Endothelial cell of umbilical vein (primary cell): ENCODE data around the gene LILRA2.

Experiments
- CTCF ChIP-seq, 2 donors: IDR thresholded peaks; 1 replicate in 1 of 2; 2 replicates in 1 of 2; pipeline ENCODE4 v1.5.1; 2011; ENCODE audit warnings: low read length in 2 of 2, mild to moderate bottlenecking in 2 of 2, moderate library complexity in 2 of 2, control low read depth in 1 of 2, inconsistent platforms in 1 of 2, low read depth in 1 of 2; ENCODE audit not compliant: insufficient read depth in 1 of 2; ENCODE audit errors: extremely low read depth in 1 of 2
- JUN ChIP-seq: IDR thresholded peaks from 2 replicates; pipeline ENCODE4 v1.6.1; 2011; ENCODE audit warnings: borderline replicate concordance, low read depth; ENCODE audit not compliant: insufficient read length, insufficient read depth
- POLR2A ChIP-seq: IDR thresholded peaks from 2 replicates; pipeline ENCODE4 v1.6.1; 2012; ENCODE audit warnings: low read depth, mild to moderate bottlenecking, control low read depth, low read length
- TF ChIP-seq, protein P1 (sequence below): IDR thresholded peaks from 2 replicates; pipeline ENCODE4 v1.6.1; 2011; ENCODE audit not compliant: insufficient read depth, insufficient read length

GRCh38 chr19:54633401-54633800 is 59.8 kb downstream of the LILRA2 start:
- TF ChIP-seq CTCF (IDR thresholded peaks at IDR 0.05; ENCODE audit: extremely low read depth in 1 of 2, insufficient read depth in 1 of 2, low read depth in 1 of 2, low read length in 2 of 2) (no peak), JUN (no peak), POLR2A (no peak)
- TF ChIP-seq, protein P1, sequence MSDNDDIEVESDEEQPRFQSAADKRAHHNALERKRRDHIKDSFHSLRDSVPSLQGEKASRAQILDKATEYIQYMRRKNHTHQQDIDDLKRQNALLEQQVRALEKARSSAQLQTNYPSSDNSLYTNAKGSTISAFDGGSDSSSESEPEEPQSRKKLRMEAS, result no peak
